Vagina (tissue), 2 donors: ENCODE data around the gene ZBTB25. TPM values are rescaled to one million over a fixed set of nuclear protein-coding genes. Genes with fewer than 3 reads are reported as not detected.

Experiments
- DNase-seq, 2 donors: peaks; one replicate each; pipeline ENCODE4 v3.0.0-alpha.2; 2017; ENCODE audit errors: extremely low spot score in 2 of 2
- H3K27ac ChIP-seq: fragments of 200-600 bp; sonication (generic); one replicate; pipeline ENCODE4 v1.5.1; 2019
- H3K27me3 ChIP-seq: fragments of 200-600 bp; sonication (generic); one replicate; pipeline ENCODE4 v1.5.1; 2019
- H3K36me3 ChIP-seq, 2 donors: fragments of 200-600 bp; sonication (generic); one replicate each; pipeline ENCODE4 v1.5.1; 2017 to 2019
- H3K4me1 ChIP-seq: fragments of 200-600 bp; sonication (generic); one replicate; pipeline ENCODE4 v1.5.1; 2019
- H3K4me3 ChIP-seq, 2 donors: fragments of 200-600 bp; sonication (generic); 1 replicate in 1 of 2; 2 replicates in 1 of 2; pipeline ENCODE4 v1.5.1; 2016 to 2019
- H3K9me3 ChIP-seq: fragments of 200-600 bp; sonication (generic); one replicate; pipeline ENCODE4 v1.5.1; 2019
- CTCF ChIP-seq, 3 experiments: fragments of 450-650 bp in 2 of 3; fragments of 200-600 bp in 1 of 3; sonication (generic) in 1 of 3; IDR thresholded peaks; one replicate each; pipeline ENCODE4 v1.5.1; 2017 to 2019; ENCODE audit warnings: antibody characterized with exemption in 3 of 3, mild to moderate bottlenecking in 2 of 3, moderate library complexity in 2 of 3
- POLR2A ChIP-seq, 2 donors: fragments of 450-650 bp; IDR thresholded peaks; one replicate each; pipeline ENCODE4 v1.6.1; 2017; ENCODE audit warnings: antibody characterized with exemption in 2 of 2, mild to moderate bottlenecking in 2 of 2, moderate library complexity in 2 of 2
- POLR2AphosphoS5 ChIP-seq, 2 donors: sonication (generic); formaldehyde crosslinking; IDR thresholded peaks; one replicate each; pipeline ENCODE4 v1.9.0; 2017; ENCODE audit warnings: antibody characterized with exemption in 2 of 2, mild to moderate bottlenecking in 2 of 2, low read depth in 1 of 2; ENCODE audit not compliant: insufficient read depth in 1 of 2
- intact Hi-C: fragments of 100-400 bp; cut with DNase I; formaldehyde crosslinking; loops from one replicate; pipeline ENCODE4 v1.15.1; 2023
- total RNA-seq: library from RNA; depleted of rRNA; stranded (reverse); fragments of >200 nt; gene quantifications from one replicate; pipeline ENCODE4 v1.2.3, GENCODE V29; 2016

Gene ZBTB25
- total RNA-seq, 1 donor from 2014 or later, result 11.3 TPM

- Histone ChIP-seq H3K27me3 (no peaks in the 10 kb centered on the region), H3K9me3 (no peaks in the 10 kb centered on the region), H3K4me1 (peaks cover 70% of the 10 kb centered on the region), H3K4me3 (no peak overlapping the region), H3K27ac (peak overlapping the region; percentile 51), H3K36me3 (no peaks in the 10 kb centered on the region)
- intact Hi-C loops, result no loop called here
- no peak for DNase-seq
- TF ChIP-seq POLR2AphosphoS5 (IDR thresholded peaks at IDR 0.05; ENCODE audit: insufficient read depth in 1 of 2, low read depth in 1 of 2) (peak in 1 of 2 donors; percentile 33), CTCF (IDR thresholded peaks at IDR 0.05) (no peak)
Observed at GRCh38 chr14:64507376-64508156, 3.9 kb upstream of the ZBTB25 start.

GRCh38 chr14:64506721-64507120 is 3.1 kb upstream of the ZBTB25 start:
- Histone ChIP-seq H3K27ac (peak overlapping the region; percentile 51), H3K4me1 (peaks cover 72% of the 10 kb centered on the region), H3K4me3 (peak overlapping the region; percentile 68 to 90), H3K9me3 (no peaks in the 10 kb centered on the region), H3K36me3 (no peaks in the 10 kb centered on the region), H3K27me3 (no peaks in the 10 kb centered on the region)
- TF ChIP-seq POLR2AphosphoS5 (IDR thresholded peaks at IDR 0.05; ENCODE audit: insufficient read depth in 1 of 2, low read depth in 1 of 2) (no peak), POLR2A (IDR thresholded peaks at IDR 0.05) (no peak), CTCF (IDR thresholded peaks at IDR 0.05) (no peak)
- intact Hi-C loops, result no loop called here
- DNase-seq, result no peak

- TF ChIP-seq CTCF (IDR thresholded peaks at IDR 0.05) (no peak), POLR2A (IDR thresholded peaks at IDR 0.05) (peak in 1 of 2 donors; percentile 4), POLR2AphosphoS5 (IDR thresholded peaks at IDR 0.05; ENCODE audit: insufficient read depth in 1 of 2, low read depth in 1 of 2) (peak in 1 of 2 donors; percentile 59)
- Histone ChIP-seq H3K4me1 (peaks cover 71% of the 10 kb centered on the region), H3K4me3 (peak overlapping the region; percentile 68 to 90), H3K27ac (peak overlapping the region; percentile 94), H3K27me3 (no peaks in the 10 kb centered on the region), H3K9me3 (no peaks in the 10 kb centered on the region), H3K36me3 (no peaks in the 10 kb centered on the region)
- DNase-seq, result peak in 1 of 2 donors; percentile 94
- intact Hi-C loops, result no loop called here
Observed at GRCh38 chr14:64504897-64505794, 1.5 kb upstream of the ZBTB25 start.

- no peaks in the 10 kb centered on the region for H3K9me3 ChIP-seq
- peak in 1 of 2 donors; percentile 36 for TF ChIP-seq POLR2A (IDR thresholded peaks at IDR 0.05)
- TF ChIP-seq CTCF (IDR thresholded peaks at IDR 0.05), result no peak
- TF ChIP-seq POLR2AphosphoS5 (IDR thresholded peaks at IDR 0.05; ENCODE audit: insufficient read depth in 1 of 2, low read depth in 1 of 2), result peak in 1 of 2 donors; percentile 81
- H3K27me3 ChIP-seq, result no peaks in the 10 kb centered on the region
- H3K4me1 ChIP-seq, result peaks cover 74% of the 10 kb centered on the region
- intact Hi-C loops, result no loop called here
- DNase-seq, result peak in 1 of 2 donors; percentile 94
- H3K27ac ChIP-seq, result peak within 1 kb of the TSS; percentile 94
- H3K36me3 ChIP-seq, result no peaks in the 10 kb centered on the region
- H3K4me3 ChIP-seq, result peak within 1 kb of the TSS; percentile 68 to 90
Observed at GRCh38 chr14:64504310-64504896, 765 bp upstream of the ZBTB25 start, which contains the start of gene ZBTB1. Gene ZBTB1 (plus strand): TSS chr14:64504770. CDS start chr14:64521505, 16,735 bp downstream.
